SK-N-DZ (cell line): ENCODE results near the gene PLXNA4.
A peak's percentile ranks its signal among the peaks of the same experiment; 100 is the strongest.

Experiments
- DNase-seq: peaks from one replicate; pipeline ENCODE4 v3.0.0-alpha.2; 2015; ENCODE audit warnings: low spot score

Gene PLXNA4

DNA sequence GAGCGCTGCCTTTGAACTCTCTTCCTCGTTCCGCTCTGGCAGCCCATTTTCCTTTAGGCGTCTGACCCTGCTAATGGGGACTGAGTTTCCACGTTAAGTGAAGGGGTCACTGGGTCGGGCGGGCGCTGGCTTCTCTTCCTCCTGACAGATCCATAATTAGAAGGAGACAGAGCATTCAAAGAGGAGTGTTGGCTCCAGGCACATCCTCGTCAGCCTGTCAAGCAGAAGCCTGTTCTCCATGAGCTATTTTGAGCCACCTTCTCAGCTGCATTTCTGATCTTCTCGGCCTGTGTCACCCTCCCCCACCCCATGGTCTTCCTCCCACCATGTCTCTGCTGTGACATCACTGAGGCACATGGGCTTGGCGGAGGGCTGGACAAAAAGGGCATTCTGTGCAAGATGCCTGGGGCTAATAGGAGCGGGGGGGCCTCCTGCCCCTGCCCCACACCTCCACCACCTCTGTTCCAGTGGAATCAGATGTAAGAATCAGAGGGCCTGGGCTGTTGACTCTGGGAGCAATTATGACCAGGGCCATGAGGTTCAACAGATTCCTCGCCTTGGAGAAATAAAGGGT is 248.1 kb downstream of the PLXNA4 start:
- DNase-seq, result no peak

DNA sequence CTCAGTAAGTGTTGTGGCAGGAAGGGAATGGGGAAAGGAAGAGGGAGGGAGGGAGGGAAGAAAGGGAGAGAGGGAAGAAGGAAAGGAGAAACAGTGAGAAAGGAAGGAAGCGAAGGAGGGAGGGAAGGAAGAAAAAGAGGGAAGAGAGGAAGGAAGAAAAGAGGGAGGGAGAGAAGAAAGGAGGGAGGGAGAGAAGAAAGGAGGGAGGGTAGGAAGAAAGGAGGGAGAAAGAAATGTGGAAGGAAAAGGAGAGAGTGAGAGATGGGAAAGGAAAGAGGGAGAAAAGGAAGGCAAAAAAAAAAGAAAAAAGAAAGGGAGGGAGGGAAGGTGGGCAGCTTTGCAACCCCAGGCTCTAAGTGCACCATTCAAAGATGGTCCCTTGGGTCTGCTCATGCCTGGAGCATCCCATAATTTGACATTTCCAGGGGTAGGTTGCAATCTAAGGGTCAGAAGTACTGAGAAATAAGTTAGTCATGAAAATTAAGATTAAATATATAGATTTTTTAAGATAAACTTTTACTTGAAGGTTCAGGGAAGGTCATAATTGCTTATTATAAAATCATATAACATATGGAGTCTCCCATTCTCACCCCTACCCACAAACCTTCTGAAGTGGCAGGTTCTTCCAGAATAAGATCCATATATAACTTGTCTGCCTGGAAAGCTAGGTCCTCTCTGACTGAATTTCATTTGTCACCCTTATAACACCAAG is 249.2 kb downstream of the PLXNA4 start:
- DNase-seq, result no peak

- DNase-seq, result no peak
Observed at GRCh38 chr7:132322970-132323369, 253.3 kb downstream of the PLXNA4 start.

- peak; percentile 59 for DNase-seq
Observed at GRCh38 chr7:132321387-132321786, 254.9 kb downstream of the PLXNA4 start.

GRCh38 chr7:132319481-132319880 is 256.8 kb downstream of the PLXNA4 start:
- no peak for DNase-seq

- peak; percentile 91 for DNase-seq
Observed at GRCh38 chr7:132318352-132319318, 257.6 kb downstream of the PLXNA4 start.

DNA sequence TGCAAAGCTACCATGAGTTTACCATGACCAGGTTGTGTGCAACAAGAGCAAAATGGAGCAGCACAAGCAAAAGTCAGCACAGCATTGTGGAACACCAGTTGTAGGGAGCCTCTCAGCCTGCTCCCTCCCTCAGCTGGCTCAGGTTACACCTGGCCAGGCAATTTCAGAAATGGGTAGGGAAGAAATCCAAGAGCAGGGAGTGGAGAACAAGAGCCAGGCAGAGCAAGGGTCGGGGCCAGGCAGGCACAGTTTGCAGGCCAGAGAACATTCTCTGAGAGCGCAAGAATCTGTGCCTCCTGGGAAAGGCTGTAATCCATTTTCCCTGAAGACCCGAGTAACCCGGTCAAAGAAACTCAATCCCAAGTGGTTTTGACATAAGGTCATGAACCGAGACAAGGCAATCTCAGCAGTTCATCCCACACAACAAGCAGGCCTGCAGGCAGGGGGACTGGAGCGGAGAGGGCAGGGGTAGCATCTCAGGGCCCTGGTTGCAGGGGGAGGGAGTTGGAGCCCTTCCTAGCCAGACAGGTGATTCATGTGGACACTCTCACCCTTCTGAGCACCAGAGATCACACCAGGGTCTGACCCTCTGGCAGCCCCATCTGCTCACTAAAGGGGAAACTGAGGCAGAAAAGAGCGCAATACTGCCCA is 258.4 kb downstream of the PLXNA4 start:
- DNase-seq, result peak; percentile 53

- no peak for DNase-seq
Observed at GRCh38 chr7:132312531-132313055, 263.7 kb downstream of the PLXNA4 start.

- DNase-seq, result no peak
Observed at GRCh38 chr7:132311733-132312132, 264.5 kb downstream of the PLXNA4 start.

- no peak for DNase-seq
Observed at GRCh38 chr7:132309102-132309805, 267.0 kb downstream of the PLXNA4 start.

DNA sequence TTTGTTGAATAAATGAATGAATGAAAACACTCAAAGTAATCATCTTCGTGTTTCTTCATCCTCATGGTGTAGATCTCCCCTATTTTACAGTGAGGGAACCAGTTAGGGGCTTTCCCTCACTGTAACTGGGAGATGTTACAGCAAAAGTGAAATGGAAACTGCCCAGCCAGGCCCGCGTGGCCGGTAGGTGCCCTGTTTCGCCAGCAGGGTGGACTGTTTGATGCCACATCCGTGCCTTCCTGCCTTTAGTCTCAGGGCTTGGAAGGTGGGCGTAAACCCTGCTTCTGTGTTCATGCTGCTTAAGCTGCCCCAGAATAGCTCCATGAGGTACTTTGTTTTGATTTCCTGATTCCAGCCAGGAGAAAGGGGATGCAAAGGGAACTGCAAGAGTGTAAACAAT is 268.8 kb downstream of the PLXNA4 start:
- DNase-seq, result no peak

DNA sequence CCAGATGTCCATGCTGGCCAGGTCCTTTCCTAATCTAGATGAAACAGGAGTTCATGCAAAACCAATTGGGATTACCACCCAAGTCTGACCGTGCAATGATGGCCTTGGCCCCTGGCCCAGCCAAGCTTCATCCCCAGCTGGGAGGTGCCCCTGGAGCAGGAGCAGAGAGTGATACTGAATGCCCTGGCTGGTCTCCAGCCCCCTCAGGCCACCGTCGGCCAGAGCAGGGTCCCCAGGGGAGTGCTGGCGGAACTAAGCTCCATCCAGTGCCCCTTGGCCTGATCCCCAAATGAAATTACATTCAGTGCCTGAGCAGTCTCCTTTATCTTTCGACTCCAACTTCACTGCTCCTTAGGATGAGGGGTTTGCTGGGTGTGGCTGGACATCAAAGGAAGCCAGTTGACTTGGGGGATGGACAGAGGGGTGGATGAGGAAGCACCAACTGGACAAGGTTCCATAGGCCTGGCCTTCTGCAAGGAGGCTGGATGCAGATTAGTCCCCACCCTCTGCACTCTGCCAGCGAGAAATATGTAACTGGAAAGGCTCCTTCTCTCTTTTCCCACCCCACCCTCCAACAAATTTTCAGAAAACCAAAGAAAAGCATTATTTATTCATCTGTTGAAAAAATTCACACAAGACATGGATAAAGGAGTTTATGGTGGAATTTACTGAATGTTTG is 275.5 kb downstream of the PLXNA4 start:
- DNase-seq, result no peak

GRCh38 chr7:132298790-132299189 is 277.5 kb downstream of the PLXNA4 start:
- no peak for DNase-seq

- no peak for DNase-seq
Observed at GRCh38 chr7:132296820-132297219, 279.4 kb downstream of the PLXNA4 start.

DNA sequence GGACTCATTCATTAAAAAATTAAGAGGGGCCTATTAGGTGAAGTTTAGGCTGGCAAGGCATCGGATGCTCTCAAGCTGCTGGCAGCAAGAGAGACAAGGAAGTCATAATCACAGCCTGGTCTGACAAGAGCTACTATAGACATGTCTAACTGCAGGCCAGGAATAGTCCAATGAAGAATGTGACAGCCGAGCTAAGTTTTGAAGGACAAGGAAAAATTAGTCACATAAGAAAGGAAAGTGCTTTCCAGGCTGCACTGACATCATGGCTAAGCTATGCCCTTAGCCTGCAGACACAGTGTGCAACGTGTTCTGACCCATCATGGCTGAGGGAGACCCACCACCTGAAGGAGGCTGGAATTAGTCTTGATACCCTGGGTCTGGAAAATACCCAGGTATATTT is 281.1 kb downstream of the PLXNA4 start:
- DNase-seq, result no peak

DNA sequence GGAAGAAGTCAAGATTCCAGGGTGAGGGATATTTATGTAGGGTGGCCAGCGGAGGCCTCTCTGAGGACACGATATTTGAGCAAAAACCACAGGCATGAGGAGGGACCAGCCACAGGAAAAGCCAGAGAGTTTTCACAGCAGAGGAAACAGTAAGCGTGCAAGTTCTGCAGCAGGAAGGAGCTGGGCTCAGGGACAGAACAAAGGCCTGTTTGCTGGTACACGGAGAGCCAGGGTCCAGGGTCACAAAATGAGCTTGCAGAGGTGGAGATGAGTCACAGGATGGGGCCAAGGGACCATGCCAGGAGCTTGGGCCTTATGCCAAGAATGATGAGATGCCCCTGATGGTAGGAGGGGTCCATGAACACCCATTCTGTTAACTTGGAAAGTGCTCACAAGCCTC is 283.5 kb downstream of the PLXNA4 start:
- DNase-seq, result no peak

- no peak for DNase-seq
Observed at GRCh38 chr7:132291481-132291880, 284.8 kb downstream of the PLXNA4 start.

GRCh38 chr7:132290021-132290420 is 286.2 kb downstream of the PLXNA4 start:
- no peak for DNase-seq

- no peak for DNase-seq
Observed at GRCh38 chr7:132286836-132287235, 289.4 kb downstream of the PLXNA4 start.

GRCh38 chr7:132280335-132280734 is 295.9 kb downstream of the PLXNA4 start:
- DNase-seq, result no peak
